ENCODE data around the gene CACNG4. TPM values are rescaled to one million over a fixed set of nuclear protein-coding genes. Genes with fewer than 3 reads are reported as not detected.

The CACNG4 gene
- polyA plus RNA-seq, 1 donor from 2014 or later = 32.9 TPM

DNA sequence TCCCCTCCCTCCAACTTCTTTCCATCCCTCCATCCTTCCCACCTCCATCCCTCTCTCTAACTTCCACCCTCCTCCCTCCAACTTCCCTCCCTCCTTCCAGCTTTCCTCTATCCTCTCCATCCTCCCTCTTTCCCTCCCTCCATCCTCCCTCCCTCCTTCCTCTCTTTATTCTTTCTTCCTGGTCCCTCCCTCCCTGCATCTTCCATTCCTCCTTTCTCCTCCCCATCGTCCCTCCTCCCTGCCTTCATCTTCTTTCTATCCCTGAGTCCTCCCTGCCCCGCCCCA is 11.8 kb downstream of the CACNG4 start:
- TF ChIP-seq, protein P1, sequence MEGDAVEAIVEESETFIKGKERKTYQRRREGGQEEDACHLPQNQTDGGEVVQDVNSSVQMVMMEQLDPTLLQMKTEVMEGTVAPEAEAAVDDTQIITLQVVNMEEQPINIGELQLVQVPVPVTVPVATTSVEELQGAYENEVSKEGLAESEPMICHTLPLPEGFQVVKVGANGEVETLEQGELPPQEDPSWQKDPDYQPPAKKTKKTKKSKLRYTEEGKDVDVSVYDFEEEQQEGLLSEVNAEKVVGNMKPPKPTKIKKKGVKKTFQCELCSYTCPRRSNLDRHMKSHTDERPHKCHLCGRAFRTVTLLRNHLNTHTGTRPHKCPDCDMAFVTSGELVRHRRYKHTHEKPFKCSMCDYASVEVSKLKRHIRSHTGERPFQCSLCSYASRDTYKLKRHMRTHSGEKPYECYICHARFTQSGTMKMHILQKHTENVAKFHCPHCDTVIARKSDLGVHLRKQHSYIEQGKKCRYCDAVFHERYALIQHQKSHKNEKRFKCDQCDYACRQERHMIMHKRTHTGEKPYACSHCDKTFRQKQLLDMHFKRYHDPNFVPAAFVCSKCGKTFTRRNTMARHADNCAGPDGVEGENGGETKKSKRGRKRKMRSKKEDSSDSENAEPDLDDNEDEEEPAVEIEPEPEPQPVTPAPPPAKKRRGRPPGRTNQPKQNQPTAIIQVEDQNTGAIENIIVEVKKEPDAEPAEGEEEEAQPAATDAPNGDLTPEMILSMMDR (IDR thresholded peaks at IDR 0.05; ENCODE audit: poor library complexity, severe bottlenecking) = no peak
- TF ChIP-seq TAF1 (IDR thresholded peaks at IDR 0.05; ENCODE audit: low read depth) = no peak
- TF ChIP-seq, protein P2, sequence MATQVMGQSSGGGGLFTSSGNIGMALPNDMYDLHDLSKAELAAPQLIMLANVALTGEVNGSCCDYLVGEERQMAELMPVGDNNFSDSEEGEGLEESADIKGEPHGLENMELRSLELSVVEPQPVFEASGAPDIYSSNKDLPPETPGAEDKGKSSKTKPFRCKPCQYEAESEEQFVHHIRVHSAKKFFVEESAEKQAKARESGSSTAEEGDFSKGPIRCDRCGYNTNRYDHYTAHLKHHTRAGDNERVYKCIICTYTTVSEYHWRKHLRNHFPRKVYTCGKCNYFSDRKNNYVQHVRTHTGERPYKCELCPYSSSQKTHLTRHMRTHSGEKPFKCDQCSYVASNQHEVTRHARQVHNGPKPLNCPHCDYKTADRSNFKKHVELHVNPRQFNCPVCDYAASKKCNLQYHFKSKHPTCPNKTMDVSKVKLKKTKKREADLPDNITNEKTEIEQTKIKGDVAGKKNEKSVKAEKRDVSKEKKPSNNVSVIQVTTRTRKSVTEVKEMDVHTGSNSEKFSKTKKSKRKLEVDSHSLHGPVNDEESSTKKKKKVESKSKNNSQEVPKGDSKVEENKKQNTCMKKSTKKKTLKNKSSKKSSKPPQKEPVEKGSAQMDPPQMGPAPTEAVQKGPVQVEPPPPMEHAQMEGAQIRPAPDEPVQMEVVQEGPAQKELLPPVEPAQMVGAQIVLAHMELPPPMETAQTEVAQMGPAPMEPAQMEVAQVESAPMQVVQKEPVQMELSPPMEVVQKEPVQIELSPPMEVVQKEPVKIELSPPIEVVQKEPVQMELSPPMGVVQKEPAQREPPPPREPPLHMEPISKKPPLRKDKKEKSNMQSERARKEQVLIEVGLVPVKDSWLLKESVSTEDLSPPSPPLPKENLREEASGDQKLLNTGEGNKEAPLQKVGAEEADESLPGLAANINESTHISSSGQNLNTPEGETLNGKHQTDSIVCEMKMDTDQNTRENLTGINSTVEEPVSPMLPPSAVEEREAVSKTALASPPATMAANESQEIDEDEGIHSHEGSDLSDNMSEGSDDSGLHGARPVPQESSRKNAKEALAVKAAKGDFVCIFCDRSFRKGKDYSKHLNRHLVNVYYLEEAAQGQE (IDR thresholded peaks at IDR 0.05; ENCODE audit: borderline replicate concordance) = no peak
- TF ChIP-seq RAD21 (conservative IDR thresholded peaks at IDR 0.05) = no peak
- no peak for TF ChIP-seq POLR2AphosphoS5 (IDR thresholded peaks at IDR 0.05)
- no peak for TF ChIP-seq SMC3 (conservative IDR thresholded peaks at IDR 0.05; ENCODE audit: poor library complexity)
- no peak for TF ChIP-seq EP300 (conservative IDR thresholded peaks at IDR 0.05; ENCODE audit: poor library complexity, severe bottlenecking)
- Histone ChIP-seq H2AFZ (ENCODE audit: low read depth, low read length) (no peak overlapping the region), H3K27ac (ENCODE audit: low read length) (no peak overlapping the region), H3K9ac (ENCODE audit: low read length) (no peak overlapping the region), H3K27me3 (ENCODE audit: insufficient read depth, low read depth, low read length) (no peaks in the 10 kb centered on the region), H3K79me2 (replicated peaks; ENCODE audit: insufficient read depth, low read length) (peaks cover 26% of the 10 kb centered on the region), H3K9me2 (ENCODE audit: insufficient read depth, low read length) (no peaks in the 10 kb centered on the region), H3K4me2 (ENCODE audit: low read length) (no peak overlapping the region), H3K36me3 (ENCODE audit: insufficient read depth, low read length) (peaks cover 4% of the 10 kb centered on the region), H3K9me3 (ENCODE audit: low read length) (no peaks in the 10 kb centered on the region), H4K20me1 (ENCODE audit: insufficient read depth) (no peaks in the 10 kb centered on the region), H3F3A (ENCODE audit: insufficient read depth, low read length, poor library complexity, severe bottlenecking) (no peaks in the 10 kb centered on the region), H3K4me3 (ENCODE audit: low read length) (no peak overlapping the region)

DNA sequence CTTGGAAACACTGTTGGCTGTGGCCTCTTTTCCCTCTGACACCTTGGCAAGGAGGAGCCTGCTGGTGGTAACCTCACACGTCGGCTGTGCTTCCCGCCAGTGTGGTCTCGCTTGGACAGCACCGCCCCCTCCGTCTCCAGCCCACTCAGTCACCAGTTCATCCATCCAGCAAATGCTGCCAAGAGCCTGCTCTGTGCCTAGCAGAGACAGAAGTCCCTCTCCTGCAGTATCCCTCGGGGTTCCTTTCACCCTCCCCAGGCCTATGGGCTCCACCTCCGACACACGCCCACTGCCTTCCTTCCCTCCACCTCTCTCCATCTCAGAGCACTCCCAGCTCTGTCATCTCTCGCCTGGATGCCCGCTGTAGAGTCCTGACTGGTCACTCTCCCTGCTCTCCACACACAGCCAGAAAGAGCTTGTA is 12.3 kb downstream of the CACNG4 start:
- Histone ChIP-seq H3K4me3 (ENCODE audit: low read length) (no peak overlapping the region), H4K20me1 (ENCODE audit: insufficient read depth) (no peaks in the 10 kb centered on the region), H3K4me2 (ENCODE audit: low read length) (no peak overlapping the region), H3F3A (ENCODE audit: insufficient read depth, low read length, poor library complexity, severe bottlenecking) (no peaks in the 10 kb centered on the region), H3K9me3 (ENCODE audit: low read length) (no peaks in the 10 kb centered on the region), H3K9me2 (ENCODE audit: insufficient read depth, low read length) (no peaks in the 10 kb centered on the region), H3K79me2 (replicated peaks; ENCODE audit: insufficient read depth, low read length) (peaks cover 31% of the 10 kb centered on the region), H3K27ac (ENCODE audit: low read length) (no peak overlapping the region), H2AFZ (ENCODE audit: low read depth, low read length) (no peak overlapping the region), H3K27me3 (ENCODE audit: insufficient read depth, low read depth, low read length) (no peaks in the 10 kb centered on the region), H3K9ac (ENCODE audit: low read length) (no peak overlapping the region), H3K36me3 (ENCODE audit: insufficient read depth, low read length) (peaks cover 4% of the 10 kb centered on the region)
- no peak for TF ChIP-seq POLR2AphosphoS5 (IDR thresholded peaks at IDR 0.05)
- no peak for TF ChIP-seq RAD21 (conservative IDR thresholded peaks at IDR 0.05)
- TF ChIP-seq EP300 (conservative IDR thresholded peaks at IDR 0.05; ENCODE audit: poor library complexity, severe bottlenecking) = no peak
- TF ChIP-seq, protein P1 (IDR thresholded peaks at IDR 0.05; ENCODE audit: poor library complexity, severe bottlenecking) = no peak
- TF ChIP-seq SMC3 (conservative IDR thresholded peaks at IDR 0.05; ENCODE audit: poor library complexity) = no peak

Data from neural cell (in vitro differentiated cells).